Endothelial cell of umbilical vein (primary cell): ENCODE results near the gene CLCN5. TPM values are rescaled to one million over a fixed set of nuclear protein-coding genes. Genes with fewer than 3 reads are reported as not detected.

Experiments
- BruUV-seq: library from RNA; stranded (reverse); fragments of 400-500 nt; replicated peaks from 2 replicates; lab custom pipeline; 2021; lab: Mats Ljungman, UMichigan
- CTCF ChIA-PET: fragments of 300-600, 350-600 bp; sonication (Branson Sonifier 250); formaldehyde crosslinking; loops from one replicate; lab custom pipeline; 2021; ENCODE audit warnings: antibody characterized with exemption, inconsistent platforms; lab: Charles Lee
- POLR2A ChIA-PET: fragments of 300-600, 350-600 bp; sonication (Branson Sonifier 250); formaldehyde crosslinking; loops from one replicate; lab custom pipeline; 2021; ENCODE audit warnings: antibody characterized with exemption, inconsistent platforms; lab: Charles Lee
- DNase-seq: peaks from one replicate; pipeline ENCODE4 v3.0.0-alpha.2; 2011; ENCODE audit warnings: low read depth, low spot score
- FAIRE-seq: peaks from 2 replicates; lab custom pipeline; 2011; peaks lifted over from hg19 to GRCh38; lab: Jason Lieb, UNC
- H2AFZ ChIP-seq: 2 replicates; pipeline ENCODE4 v1.6.0; 2012; ENCODE audit warnings: low read depth, low read length, control low read depth, inconsistent platforms
- H3K27ac ChIP-seq: 2 replicates; pipeline ENCODE4 v1.5.1; 2011; ENCODE audit warnings: low read depth, mild to moderate bottlenecking, control low read depth, low read length, moderate library complexity; ENCODE audit not compliant: insufficient read depth
- H3K27me3 ChIP-seq, 2 experiments: 2 replicates each; pipeline versions ENCODE4 v1.6.0 to v1.6.1; 2011; ENCODE audit warnings: low read length in 2 of 2, mixed read lengths in 1 of 2; ENCODE audit not compliant: control insufficient read depth in 2 of 2, insufficient read depth in 2 of 2
- H3K36me3 ChIP-seq, 2 experiments: 2 replicates in 1 of 2; 3 replicates in 1 of 2; pipeline ENCODE4 v1.5.1; 2011; ENCODE audit warnings: low read length in 2 of 2, mild to moderate bottlenecking in 1 of 2, moderate library complexity in 1 of 2; ENCODE audit not compliant: control insufficient read depth in 2 of 2, insufficient read depth in 2 of 2; ENCODE audit errors: extremely low read depth in 1 of 2
- H3K4me1 ChIP-seq: 3 replicates; pipeline ENCODE4 v1.5.1; 2011; ENCODE audit warnings: mild to moderate bottlenecking, low read length; ENCODE audit not compliant: control insufficient read depth, insufficient read depth; ENCODE audit errors: extremely low read depth
- H3K4me2 ChIP-seq: 2 replicates; pipeline ENCODE4 v1.6.1; 2011; ENCODE audit warnings: low read length, control low read depth, mixed read lengths; ENCODE audit not compliant: insufficient read depth
- H3K4me3 ChIP-seq, 3 experiments: fragments of 200-600 bp in 1 of 3; sonication (generic), shearing (Covaris generic) in 1 of 3; replicated peaks in 1 of 3; 2 replicates each; pipeline ENCODE4 v1.5.1; 2011 to 2016; ENCODE audit warnings: control low read depth in 3 of 3, low read length in 3 of 3, mild to moderate bottlenecking in 2 of 3, inconsistent platforms in 1 of 3, low read depth in 1 of 3, moderate library complexity in 1 of 3; ENCODE audit not compliant: insufficient read depth in 1 of 3
- H3K79me2 ChIP-seq: 2 replicates; pipeline ENCODE4 v1.6.0; 2012; ENCODE audit warnings: low read length, inconsistent platforms; ENCODE audit not compliant: control insufficient read depth, insufficient read depth
- H3K9ac ChIP-seq: replicated peaks from 2 replicates; pipeline ENCODE3; 2011; ENCODE audit warnings: low read length, control low read depth; ENCODE audit not compliant: insufficient read depth; ENCODE audit errors: extremely low read depth
- H3K9me1 ChIP-seq: replicated peaks from 3 replicates; pipeline ENCODE4 v1.6.0; 2011; ENCODE audit warnings: mild to moderate bottlenecking, low read length; ENCODE audit not compliant: control insufficient read depth, insufficient read depth; ENCODE audit errors: extremely low read depth
- H3K9me3 ChIP-seq: replicated peaks from 2 replicates; pipeline ENCODE4 v1.5.1; 2012; ENCODE audit warnings: low read length, inconsistent platforms; ENCODE audit not compliant: control insufficient read depth, insufficient read depth
- H4K20me1 ChIP-seq: replicated peaks from 2 replicates; pipeline ENCODE3; 2011; ENCODE audit warnings: mild to moderate bottlenecking, low read length; ENCODE audit not compliant: control insufficient read depth, insufficient read depth; ENCODE audit errors: extremely low read depth
- EZH2 ChIP-seq: IDR thresholded peaks from 2 replicates; pipeline ENCODE4 v1.6.1; 2012; ENCODE audit warnings: borderline replicate concordance, low read depth, mild to moderate bottlenecking, moderate library complexity, low read length, inconsistent platforms; ENCODE audit not compliant: severe bottlenecking
- FOS ChIP-seq: IDR thresholded peaks from 2 replicates; pipeline ENCODE4 v1.6.1; 2011; ENCODE audit warnings: mild to moderate bottlenecking, low read length, moderate library complexity, borderline replicate concordance; ENCODE audit not compliant: insufficient read depth
- GATA2 ChIP-seq: IDR thresholded peaks from 2 replicates; pipeline ENCODE4 v1.7.0; 2011; ENCODE audit warnings: low read depth, mild to moderate bottlenecking, moderate library complexity, mixed read lengths, low read length; ENCODE audit not compliant: insufficient read length, insufficient read depth
- JUN ChIP-seq: IDR thresholded peaks from 2 replicates; pipeline ENCODE4 v1.6.1; 2011; ENCODE audit warnings: borderline replicate concordance, low read depth; ENCODE audit not compliant: insufficient read length, insufficient read depth
- MYC ChIP-seq: IDR thresholded peaks from one replicate; pipeline ENCODE4 v1.6.1; 2011; ENCODE audit warnings: mild to moderate bottlenecking, low read depth, low read length
- POLR2A ChIP-seq: IDR thresholded peaks from 2 replicates; pipeline ENCODE4 v1.6.1; 2012; ENCODE audit warnings: low read depth, mild to moderate bottlenecking, control low read depth, low read length
- POLR2AphosphoS5 ChIP-seq: IDR thresholded peaks from 2 replicates; pipeline ENCODE4 v1.6.1; 2012; ENCODE audit warnings: low read depth, mild to moderate bottlenecking, control low read depth, low read length, moderate library complexity; ENCODE audit not compliant: insufficient read depth
- dilution Hi-C: fragments of 300-500 bp; cut with MboI; formaldehyde crosslinking; loops from one replicate; pipeline ENCODE4 v1.15.0; 2019; ENCODE audit warnings: low sequenced_read_pairs; ENCODE audit not compliant: extremely low pct_ligation_motif_present
- intact Hi-C: fragments of 100-400 bp; cut with micrococcal nuclease; formaldehyde crosslinking; loops from one replicate; pipeline ENCODE4 v1.10.0; 2022
- polyA plus RNA-seq, 4 experiments: library from polyadenylated mRNA; depleted of rRNA in 3 of 4; stranded (reverse) in 3 of 4; unstranded in 1 of 4; fragments of >200 nt; gene quantifications; 2 replicates each; pipeline versions ENCODE4 v1.2.1 to v1.2.3, GENCODE V29; 2011 to 2012; ENCODE audit warnings: missing spikeins in 1 of 4
- total RNA-seq: library from RNA; stranded (reverse); gene quantifications from 2 replicates; pipeline ENCODE4 v1.2.3, GENCODE V29; 2021
- TF ChIP-seq, protein P1 (sequence below), 2 donors: IDR thresholded peaks; 1 replicate in 1 of 2; 2 replicates in 1 of 2; pipeline ENCODE4 v1.5.1; 2011; ENCODE audit warnings: low read length in 2 of 2, mild to moderate bottlenecking in 2 of 2, moderate library complexity in 2 of 2, control low read depth in 1 of 2, inconsistent platforms in 1 of 2, low read depth in 1 of 2; ENCODE audit not compliant: insufficient read depth in 1 of 2; ENCODE audit errors: extremely low read depth in 1 of 2
- TF ChIP-seq, protein P2 (sequence below): IDR thresholded peaks from 2 replicates; pipeline ENCODE4 v1.6.1; 2011; ENCODE audit not compliant: insufficient read depth, insufficient read length

Gene CLCN5
- total and polyA plus RNA-seq, 2 donors (not counting 3 experiments of a cell fraction or from before 2014, with no cell fraction given), result 3.1 to 12.9 TPM

DNA sequence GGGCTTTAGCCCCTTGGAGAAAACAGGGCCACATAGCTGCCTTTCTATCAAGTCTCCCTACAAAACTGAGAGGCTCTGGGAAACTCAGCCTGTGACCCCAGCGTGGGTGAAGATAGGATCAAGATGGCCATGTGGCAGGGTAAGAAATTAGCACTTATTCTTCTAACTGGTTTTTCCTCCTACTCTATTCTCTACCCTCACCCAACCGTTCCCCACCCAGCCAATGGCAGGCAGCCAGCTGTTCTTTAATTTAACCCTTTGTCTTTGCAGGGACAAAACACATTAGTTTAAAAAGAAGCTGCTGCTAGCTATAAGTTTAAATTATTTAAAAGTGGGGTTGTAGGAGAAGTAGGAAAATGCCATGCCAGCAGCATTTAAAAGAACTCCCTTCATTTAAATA, 2.8 kb downstream of the CLCN5 start:
- FAIRE-seq, result no peak
- no peak overlapping the region for H3K27ac ChIP-seq
- TF ChIP-seq POLR2A (no peak), POLR2AphosphoS5 (no peak), EZH2 (no peak), JUN (no peak), GATA2 (no peak), FOS (no peak), MYC (no peak)
- TF ChIP-seq, protein P1, sequence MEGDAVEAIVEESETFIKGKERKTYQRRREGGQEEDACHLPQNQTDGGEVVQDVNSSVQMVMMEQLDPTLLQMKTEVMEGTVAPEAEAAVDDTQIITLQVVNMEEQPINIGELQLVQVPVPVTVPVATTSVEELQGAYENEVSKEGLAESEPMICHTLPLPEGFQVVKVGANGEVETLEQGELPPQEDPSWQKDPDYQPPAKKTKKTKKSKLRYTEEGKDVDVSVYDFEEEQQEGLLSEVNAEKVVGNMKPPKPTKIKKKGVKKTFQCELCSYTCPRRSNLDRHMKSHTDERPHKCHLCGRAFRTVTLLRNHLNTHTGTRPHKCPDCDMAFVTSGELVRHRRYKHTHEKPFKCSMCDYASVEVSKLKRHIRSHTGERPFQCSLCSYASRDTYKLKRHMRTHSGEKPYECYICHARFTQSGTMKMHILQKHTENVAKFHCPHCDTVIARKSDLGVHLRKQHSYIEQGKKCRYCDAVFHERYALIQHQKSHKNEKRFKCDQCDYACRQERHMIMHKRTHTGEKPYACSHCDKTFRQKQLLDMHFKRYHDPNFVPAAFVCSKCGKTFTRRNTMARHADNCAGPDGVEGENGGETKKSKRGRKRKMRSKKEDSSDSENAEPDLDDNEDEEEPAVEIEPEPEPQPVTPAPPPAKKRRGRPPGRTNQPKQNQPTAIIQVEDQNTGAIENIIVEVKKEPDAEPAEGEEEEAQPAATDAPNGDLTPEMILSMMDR (IDR thresholded peaks at IDR 0.05; ENCODE audit: extremely low read depth in 1 of 2, insufficient read depth in 1 of 2, low read depth in 1 of 2, low read length in 2 of 2), result no peak
- TF ChIP-seq, protein P2, sequence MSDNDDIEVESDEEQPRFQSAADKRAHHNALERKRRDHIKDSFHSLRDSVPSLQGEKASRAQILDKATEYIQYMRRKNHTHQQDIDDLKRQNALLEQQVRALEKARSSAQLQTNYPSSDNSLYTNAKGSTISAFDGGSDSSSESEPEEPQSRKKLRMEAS, result no peak
- ChIA-PET POLR2A (no interaction called here), CTCF (interaction anchor here (1.0 kb wide), 1 partner anchor 41 kb away, joined by 3 read pairs; no protein-coding TSS in a partner anchor)
- no peaks in the 10 kb centered on the region for H3K9me3 ChIP-seq
- H3K9ac ChIP-seq, result no peak overlapping the region
- H3K9me1 ChIP-seq, result no peaks in the 10 kb centered on the region
- no peak for DNase-seq
- H2AFZ ChIP-seq, result no peak overlapping the region
- dilution Hi-C loops (no loop called here), intact Hi-C loops (no loop called here)
- no peaks in the 10 kb centered on the region for H3K27me3 ChIP-seq
- no peaks in the 10 kb centered on the region for H3K36me3 ChIP-seq
- no peaks in the 10 kb centered on the region for H4K20me1 ChIP-seq
- no peaks in the 10 kb centered on the region for H3K79me2 ChIP-seq
- peaks cover 3% of the 10 kb centered on the region for H3K4me1 ChIP-seq
- H3K4me3 ChIP-seq, result no peak overlapping the region
- no TSS peak for BruUV-seq
- no peak overlapping the region for H3K4me2 ChIP-seq
